Measurements from ENCODE around the gene S1PR2.

The S1PR2 gene

DNA sequence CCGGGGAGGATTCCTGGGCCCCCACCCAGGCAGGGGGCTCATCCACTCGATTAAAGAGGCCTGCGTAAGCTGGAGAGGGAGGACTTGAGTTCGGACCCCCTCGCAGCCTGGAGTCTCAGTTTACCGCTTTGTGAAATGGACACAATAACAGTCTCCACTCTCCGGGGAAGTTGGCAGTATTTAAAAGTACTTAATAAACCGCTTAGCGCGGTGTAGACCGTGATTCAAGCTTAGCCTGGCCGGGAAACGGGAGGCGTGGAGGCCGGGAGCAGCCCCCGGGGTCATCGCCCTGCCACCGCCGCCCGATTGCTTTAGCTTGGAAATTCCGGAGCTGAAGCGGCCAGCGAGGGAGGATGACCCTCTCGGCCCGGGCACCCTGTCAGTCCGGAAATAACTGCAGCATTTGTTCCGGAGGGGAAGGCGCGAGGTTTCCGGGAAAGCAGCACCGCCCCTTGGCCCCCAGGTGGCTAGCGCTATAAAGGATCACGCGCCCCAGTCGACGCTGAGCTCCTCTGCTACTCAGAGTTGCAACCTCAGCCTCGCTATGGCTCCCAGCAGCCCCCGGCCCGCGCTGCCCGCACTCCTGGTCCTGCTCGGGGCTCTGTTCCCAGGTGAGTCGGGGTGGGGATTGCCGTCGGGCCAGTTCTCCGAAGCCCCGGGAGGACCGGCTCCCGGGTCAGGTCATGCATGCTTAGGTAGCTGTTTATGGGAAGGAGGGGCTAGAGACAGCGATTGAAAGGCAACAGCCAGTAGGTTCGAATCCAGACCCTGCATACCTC is 39.7 kb upstream of the S1PR2 start, which contains the start of gene ICAM1:
ICAM1 (plus strand) TSS at position 505 of the 779 bp plus-strand sequence; CDS start at position 545, 40 bp downstream.
- TF ChIP-seq, protein P1, sequence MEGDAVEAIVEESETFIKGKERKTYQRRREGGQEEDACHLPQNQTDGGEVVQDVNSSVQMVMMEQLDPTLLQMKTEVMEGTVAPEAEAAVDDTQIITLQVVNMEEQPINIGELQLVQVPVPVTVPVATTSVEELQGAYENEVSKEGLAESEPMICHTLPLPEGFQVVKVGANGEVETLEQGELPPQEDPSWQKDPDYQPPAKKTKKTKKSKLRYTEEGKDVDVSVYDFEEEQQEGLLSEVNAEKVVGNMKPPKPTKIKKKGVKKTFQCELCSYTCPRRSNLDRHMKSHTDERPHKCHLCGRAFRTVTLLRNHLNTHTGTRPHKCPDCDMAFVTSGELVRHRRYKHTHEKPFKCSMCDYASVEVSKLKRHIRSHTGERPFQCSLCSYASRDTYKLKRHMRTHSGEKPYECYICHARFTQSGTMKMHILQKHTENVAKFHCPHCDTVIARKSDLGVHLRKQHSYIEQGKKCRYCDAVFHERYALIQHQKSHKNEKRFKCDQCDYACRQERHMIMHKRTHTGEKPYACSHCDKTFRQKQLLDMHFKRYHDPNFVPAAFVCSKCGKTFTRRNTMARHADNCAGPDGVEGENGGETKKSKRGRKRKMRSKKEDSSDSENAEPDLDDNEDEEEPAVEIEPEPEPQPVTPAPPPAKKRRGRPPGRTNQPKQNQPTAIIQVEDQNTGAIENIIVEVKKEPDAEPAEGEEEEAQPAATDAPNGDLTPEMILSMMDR (IDR thresholded peaks at IDR 0.05; ENCODE audit: insufficient read depth, low read depth, low read length, missing control alignments): no peak
- peak; percentile 95 for DNase-seq (ENCODE audit: low read depth)
- peak within 1 kb of the TSS; percentile 69 for H3K4me3 ChIP-seq (ENCODE audit: low read depth, low read length)

DNA sequence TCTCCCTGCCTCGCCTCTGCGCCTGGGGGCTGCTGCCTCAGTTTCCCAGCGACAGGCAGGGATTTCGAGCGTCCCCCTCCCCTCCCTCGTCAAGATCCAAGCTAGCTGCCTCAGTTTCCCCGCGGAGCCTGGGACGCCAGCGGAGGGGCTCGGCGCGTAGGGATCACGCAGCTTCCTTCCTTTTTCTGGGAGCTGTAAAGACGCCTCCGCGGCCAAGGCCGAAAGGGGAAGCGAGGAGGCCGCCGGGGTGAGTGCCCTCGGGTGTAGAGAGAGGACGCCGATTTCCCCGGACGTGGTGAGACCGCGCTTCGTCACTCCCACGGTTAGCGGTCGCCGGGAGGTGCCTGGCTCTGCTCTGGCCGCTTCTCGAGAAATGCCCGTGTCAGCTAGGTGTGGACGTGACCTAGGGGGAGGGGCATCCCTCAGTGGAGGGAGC is 39.1 kb upstream of the S1PR2 start:
- peak overlapping the region; percentile 69 for H3K4me3 ChIP-seq (ENCODE audit: low read depth, low read length)
- TF ChIP-seq, protein P1 (IDR thresholded peaks at IDR 0.05; ENCODE audit: insufficient read depth, low read depth, low read length, missing control alignments): no peak
- peak; percentile 89 for DNase-seq (ENCODE audit: low read depth)

DNA sequence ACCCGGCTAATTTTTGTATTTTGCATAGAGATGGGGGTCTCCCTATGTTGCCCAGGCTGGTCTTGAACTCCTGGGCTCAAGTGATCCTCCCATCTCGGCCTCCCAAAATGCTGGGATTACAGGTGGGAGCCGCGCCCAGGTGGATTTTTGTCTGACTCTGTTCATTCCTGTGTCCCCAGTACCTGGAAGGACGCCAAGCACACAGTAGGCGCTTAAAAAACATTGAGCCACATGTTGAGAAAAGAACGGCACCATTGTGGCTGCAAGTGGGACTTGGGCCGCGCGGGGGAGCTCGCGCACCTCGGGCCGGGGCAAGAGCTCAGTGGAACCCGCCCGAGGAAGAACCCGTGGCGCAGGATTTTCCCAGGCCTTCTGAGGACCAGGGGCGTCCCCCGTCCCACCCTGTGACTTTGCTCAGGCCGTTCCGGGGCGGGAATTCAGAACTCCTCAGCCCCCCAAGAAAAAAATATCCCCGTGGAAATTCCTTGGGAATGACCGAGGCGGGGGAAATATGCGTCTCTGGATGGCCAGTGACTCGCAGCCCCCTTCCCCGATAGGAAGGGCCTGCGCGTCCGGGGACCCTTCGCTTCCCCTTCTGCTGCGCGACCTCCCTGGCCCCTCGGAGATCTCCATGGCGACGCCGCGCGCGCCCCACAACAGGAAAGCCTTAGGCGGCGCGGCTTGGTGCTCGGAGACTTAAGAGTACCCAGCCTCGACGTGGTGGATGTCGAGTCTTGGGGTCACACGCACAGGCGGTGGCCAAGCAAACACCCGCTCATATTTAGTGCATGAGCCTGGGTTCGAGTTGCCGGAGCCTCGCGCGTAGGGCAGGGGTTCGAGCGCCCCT is 38.4 kb upstream of the S1PR2 start:
- DNase-seq (ENCODE audit: low read depth): peak; percentile 92
- TF ChIP-seq, protein P1 (IDR thresholded peaks at IDR 0.05; ENCODE audit: insufficient read depth, low read depth, low read length, missing control alignments): peak; percentile 92
- peak overlapping the region; percentile 69 for H3K4me3 ChIP-seq (ENCODE audit: low read depth, low read length)

DNA sequence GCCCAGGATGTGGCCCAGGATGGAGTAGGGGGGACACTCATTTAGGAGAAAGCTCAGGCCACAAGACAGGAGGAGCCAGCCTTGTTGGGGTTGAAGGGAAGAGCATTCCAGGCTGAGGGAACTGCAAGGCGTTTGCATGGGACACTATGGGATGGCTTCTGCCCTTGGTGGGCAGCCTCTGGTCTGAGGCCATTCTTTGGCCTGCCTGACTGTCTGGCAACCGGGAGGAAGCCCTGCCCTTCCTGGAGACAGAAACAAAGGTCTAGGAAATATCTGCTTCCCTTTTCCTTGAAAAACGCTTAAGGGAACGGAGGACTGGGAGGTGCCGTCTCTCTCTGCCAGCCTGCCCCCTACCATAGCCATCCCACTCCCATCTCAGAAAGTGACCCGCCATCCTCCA is 36.9 kb upstream of the S1PR2 start:
- no peak overlapping the region for H3K4me3 ChIP-seq (ENCODE audit: low read depth, low read length)
- DNase-seq (ENCODE audit: low read depth): no peak
- TF ChIP-seq, protein P1 (IDR thresholded peaks at IDR 0.05; ENCODE audit: insufficient read depth, low read depth, low read length, missing control alignments): no peak

DNA sequence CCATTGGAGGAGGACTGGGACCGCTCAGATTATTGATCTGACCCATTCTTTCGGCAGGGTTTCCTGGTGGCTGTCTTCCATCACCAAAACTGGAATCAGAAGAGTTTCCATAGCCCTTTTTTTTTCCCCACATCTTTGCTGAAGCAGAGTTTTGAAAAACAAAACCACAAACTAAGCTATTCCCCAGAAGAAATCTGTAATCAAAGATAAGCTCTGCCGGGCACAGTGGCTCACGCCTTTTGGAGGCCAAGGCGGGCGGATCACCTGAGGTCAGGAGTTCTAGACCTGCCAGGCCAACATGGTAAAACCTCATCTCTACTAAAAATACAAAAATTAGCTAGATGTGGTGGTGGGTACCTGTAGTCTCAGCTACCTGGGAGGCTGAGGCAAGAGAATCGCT is 35.6 kb upstream of the S1PR2 start:
- no peak for DNase-seq (ENCODE audit: low read depth)
- TF ChIP-seq, protein P1 (IDR thresholded peaks at IDR 0.05; ENCODE audit: insufficient read depth, low read depth, low read length, missing control alignments): no peak
- H3K4me3 ChIP-seq (ENCODE audit: low read depth, low read length): no peak overlapping the region

DNA sequence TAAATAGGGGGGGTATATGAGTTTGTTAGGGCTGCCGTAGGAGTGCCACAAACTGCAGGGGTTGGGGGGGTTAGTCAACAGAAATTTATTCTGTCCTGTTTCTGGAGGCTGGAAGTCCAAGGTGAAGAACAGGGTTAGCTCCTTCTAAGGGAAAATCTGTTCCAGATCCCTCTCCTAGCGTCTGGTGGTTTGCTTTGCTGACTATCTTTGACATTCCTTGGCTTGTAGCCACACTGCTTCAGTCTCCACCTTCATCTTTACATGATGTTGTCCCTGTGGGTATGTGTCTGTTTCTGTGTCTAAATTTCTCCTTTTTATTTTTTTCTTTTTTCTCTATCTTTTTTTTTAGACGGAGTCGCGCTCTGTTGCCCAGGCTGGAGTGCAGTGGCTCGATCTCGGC is 31.6 kb upstream of the S1PR2 start:
- TF ChIP-seq, protein P1 (IDR thresholded peaks at IDR 0.05; ENCODE audit: insufficient read depth, low read depth, low read length, missing control alignments): no peak
- H3K4me3 ChIP-seq (ENCODE audit: low read depth, low read length): no peak overlapping the region
- DNase-seq (ENCODE audit: low read depth): no peak

All from GM12865 (cell line).